ENCODE results near the gene FXYD3. TPM values are rescaled to one million over a fixed set of nuclear protein-coding genes. Genes with fewer than 3 reads are reported as not detected.

The FXYD3 gene
- total RNA-seq, 2 experiments from 2014 or later = 0.35 to 0.88 TPM

DNA sequence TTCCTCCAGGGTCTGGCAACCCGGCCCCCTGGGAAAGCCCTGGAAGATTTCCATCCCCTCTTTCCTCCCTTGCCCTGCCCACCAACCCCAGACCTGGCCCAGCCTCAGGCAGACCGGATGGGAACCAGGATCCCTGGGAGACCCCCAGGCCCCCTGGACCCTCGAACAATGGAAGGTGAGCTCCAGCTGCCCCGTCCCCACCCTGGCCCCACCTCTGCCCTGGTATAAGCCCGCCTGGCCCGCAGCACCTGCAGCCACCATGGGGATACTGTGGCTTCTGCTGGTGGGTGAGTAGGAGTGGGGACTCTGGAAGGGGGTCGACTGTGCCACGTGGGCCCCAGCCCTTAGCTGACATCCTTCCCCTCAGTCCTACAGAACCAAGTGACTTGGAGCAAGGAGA, 41.7 kb upstream of the FXYD3 start:
- peaks cover 12% of the 10 kb centered on the region; the same call in 1 of the 2 replicates for H3K9me3 ChIP-seq (ENCODE audit: low read length)
- H4K20me1 ChIP-seq (ENCODE audit: insufficient read depth, low read length) = no peaks in the 10 kb centered on the region
- no peaks in the 10 kb centered on the region; the same call in 1 of the 2 replicates for H3K36me3 ChIP-seq (ENCODE audit: insufficient read depth, low read length)
- BruUV-seq (replicated peaks) = no TSS peak
- H3K9me2 ChIP-seq (ENCODE audit: insufficient read depth, low read length) = no peaks in the 10 kb centered on the region
- no peak overlapping the region for H3K4me2 ChIP-seq (ENCODE audit: low read length)
- TF ChIP-seq, protein P1, sequence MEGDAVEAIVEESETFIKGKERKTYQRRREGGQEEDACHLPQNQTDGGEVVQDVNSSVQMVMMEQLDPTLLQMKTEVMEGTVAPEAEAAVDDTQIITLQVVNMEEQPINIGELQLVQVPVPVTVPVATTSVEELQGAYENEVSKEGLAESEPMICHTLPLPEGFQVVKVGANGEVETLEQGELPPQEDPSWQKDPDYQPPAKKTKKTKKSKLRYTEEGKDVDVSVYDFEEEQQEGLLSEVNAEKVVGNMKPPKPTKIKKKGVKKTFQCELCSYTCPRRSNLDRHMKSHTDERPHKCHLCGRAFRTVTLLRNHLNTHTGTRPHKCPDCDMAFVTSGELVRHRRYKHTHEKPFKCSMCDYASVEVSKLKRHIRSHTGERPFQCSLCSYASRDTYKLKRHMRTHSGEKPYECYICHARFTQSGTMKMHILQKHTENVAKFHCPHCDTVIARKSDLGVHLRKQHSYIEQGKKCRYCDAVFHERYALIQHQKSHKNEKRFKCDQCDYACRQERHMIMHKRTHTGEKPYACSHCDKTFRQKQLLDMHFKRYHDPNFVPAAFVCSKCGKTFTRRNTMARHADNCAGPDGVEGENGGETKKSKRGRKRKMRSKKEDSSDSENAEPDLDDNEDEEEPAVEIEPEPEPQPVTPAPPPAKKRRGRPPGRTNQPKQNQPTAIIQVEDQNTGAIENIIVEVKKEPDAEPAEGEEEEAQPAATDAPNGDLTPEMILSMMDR (conservative IDR thresholded peaks at IDR 0.05; ENCODE audit: low read length) = no peak
- TF ChIP-seq EZH2phosphoT487 (IDR thresholded peaks at IDR 0.05; ENCODE audit: borderline replicate concordance, low read depth, low read length) = no peak
- no peak overlapping the region for H3K4me3 ChIP-seq (ENCODE audit: low read depth, low read length, poor library complexity, severe bottlenecking)
- no peak for DNase-seq (ENCODE audit: low spot score)
- peaks cover 17% of the 10 kb centered on the region for H3K4me1 ChIP-seq (ENCODE audit: insufficient read depth, low read length, poor library complexity, severe bottlenecking)
- no peak overlapping the region for H2AFZ ChIP-seq (ENCODE audit: low read length)
- H3K79me2 ChIP-seq (ENCODE audit: insufficient read depth, low read depth, low read length) = no peaks in the 10 kb centered on the region
- CTCF ChIA-PET (ENCODE audit: unreplicated experiment) = no interaction called here
- no peak overlapping the region for H3K27ac ChIP-seq (ENCODE audit: low read depth, low read length, poor library complexity, severe bottlenecking)
- intact Hi-C loops (cut with micrococcal nuclease; ENCODE audit: unreplicated experiment) = no loop called here
- POLR2A ChIA-PET = interaction anchor here (0.7 to 1.0 kb wide), 2 partner anchors 11 to 13 kb away, joined by 3 read pairs; no protein-coding TSS in a partner anchor

DNA sequence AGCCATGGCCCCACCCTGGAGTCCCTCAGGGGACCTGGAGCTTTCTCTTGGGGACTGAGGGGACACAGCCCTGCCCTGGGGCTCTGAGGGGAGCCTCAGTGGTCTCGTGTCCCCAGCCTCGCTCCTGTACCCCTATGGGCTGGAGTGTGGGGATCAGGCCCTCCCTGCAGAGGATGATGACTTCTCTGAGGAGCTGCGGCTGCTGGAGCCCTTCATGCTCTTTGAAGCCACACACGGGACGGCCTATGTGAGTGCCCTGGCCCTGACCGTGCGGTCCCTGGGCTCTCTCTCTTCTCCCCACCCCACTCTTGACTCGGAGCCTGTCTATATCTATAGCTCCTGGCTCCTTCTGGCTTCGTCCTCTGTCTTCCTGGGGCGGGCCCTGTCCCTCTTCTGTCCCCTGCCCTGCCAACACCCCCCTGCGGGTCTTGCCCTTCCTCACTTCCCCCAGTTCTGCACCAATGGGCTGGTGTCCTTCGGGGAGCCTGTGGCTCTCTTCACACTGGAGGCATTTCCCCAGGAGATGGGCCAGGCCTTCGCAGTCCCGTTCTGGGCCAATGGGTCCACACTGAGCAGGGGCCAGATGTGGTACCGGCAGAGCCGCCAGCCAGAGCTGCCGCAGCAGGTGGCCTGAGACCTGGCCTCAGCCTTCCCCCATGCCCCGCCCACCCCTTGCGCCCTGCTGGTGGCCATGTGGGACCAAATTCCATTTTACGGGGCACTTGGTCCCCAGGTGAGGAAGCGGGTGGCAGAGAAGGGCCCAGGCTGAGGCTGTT, 41.0 kb upstream of the FXYD3 start:
- Histone ChIP-seq H3K27ac (ENCODE audit: low read depth, low read length, poor library complexity, severe bottlenecking) (no peak overlapping the region), H3K9me2 (ENCODE audit: insufficient read depth, low read length) (no peaks in the 10 kb centered on the region), H3K4me1 (ENCODE audit: insufficient read depth, low read length, poor library complexity, severe bottlenecking) (peaks cover 11% of the 10 kb centered on the region), H3K36me3 (ENCODE audit: insufficient read depth, low read length) (no peaks in the 10 kb centered on the region; the same call in 1 of the 2 replicates), H3K79me2 (ENCODE audit: insufficient read depth, low read depth, low read length) (no peaks in the 10 kb centered on the region), H3K4me3 (ENCODE audit: low read depth, low read length, poor library complexity, severe bottlenecking) (no peak overlapping the region), H4K20me1 (ENCODE audit: insufficient read depth, low read length) (no peaks in the 10 kb centered on the region), H3K9me3 (ENCODE audit: low read length) (peaks cover 12% of the 10 kb centered on the region; the same call in 1 of the 2 replicates), H3K4me2 (ENCODE audit: low read length) (no peak overlapping the region), H2AFZ (ENCODE audit: low read length) (no peak overlapping the region)
- no peak for DNase-seq (ENCODE audit: low spot score)
- CTCF ChIA-PET (ENCODE audit: unreplicated experiment) = no interaction called here
- POLR2A ChIA-PET = interaction anchor here (0.7 to 1.0 kb wide), 2 partner anchors 10 to 13 kb away, joined by 3 read pairs; no protein-coding TSS in a partner anchor
- intact Hi-C loops (cut with micrococcal nuclease; ENCODE audit: unreplicated experiment) = no loop called here
- TF ChIP-seq EZH2phosphoT487 (IDR thresholded peaks at IDR 0.05; ENCODE audit: borderline replicate concordance, low read depth, low read length) = no peak
- TF ChIP-seq, protein P1 (conservative IDR thresholded peaks at IDR 0.05; ENCODE audit: low read length) = no peak
- no TSS peak for BruUV-seq (replicated peaks)

Measured in OCI-LY7 (cell line).